ENCODE measurements around the gene CNTNAP2.

DNA sequence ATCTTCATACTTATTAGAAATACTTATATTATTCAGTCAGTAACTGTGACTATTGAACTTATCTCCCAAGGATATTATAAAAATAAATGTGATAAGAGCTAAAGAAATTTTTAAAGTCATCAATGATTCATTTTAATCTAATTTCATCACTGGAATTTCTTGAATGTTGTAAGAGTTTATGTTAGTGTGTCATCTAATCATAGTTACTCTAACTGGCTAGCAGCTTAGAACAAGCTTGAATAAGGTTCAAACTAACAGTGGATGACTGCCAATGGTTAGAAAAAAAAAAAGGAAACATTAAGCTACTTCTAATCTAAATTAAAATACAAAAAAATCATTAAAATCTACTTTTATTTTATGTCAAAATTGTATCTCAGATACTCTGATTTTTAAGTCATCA, 1066.3 kb downstream of the CNTNAP2 start:
- TF ChIP-seq, protein P1, sequence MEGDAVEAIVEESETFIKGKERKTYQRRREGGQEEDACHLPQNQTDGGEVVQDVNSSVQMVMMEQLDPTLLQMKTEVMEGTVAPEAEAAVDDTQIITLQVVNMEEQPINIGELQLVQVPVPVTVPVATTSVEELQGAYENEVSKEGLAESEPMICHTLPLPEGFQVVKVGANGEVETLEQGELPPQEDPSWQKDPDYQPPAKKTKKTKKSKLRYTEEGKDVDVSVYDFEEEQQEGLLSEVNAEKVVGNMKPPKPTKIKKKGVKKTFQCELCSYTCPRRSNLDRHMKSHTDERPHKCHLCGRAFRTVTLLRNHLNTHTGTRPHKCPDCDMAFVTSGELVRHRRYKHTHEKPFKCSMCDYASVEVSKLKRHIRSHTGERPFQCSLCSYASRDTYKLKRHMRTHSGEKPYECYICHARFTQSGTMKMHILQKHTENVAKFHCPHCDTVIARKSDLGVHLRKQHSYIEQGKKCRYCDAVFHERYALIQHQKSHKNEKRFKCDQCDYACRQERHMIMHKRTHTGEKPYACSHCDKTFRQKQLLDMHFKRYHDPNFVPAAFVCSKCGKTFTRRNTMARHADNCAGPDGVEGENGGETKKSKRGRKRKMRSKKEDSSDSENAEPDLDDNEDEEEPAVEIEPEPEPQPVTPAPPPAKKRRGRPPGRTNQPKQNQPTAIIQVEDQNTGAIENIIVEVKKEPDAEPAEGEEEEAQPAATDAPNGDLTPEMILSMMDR (IDR thresholded peaks at IDR 0.05), result no peak
- no peak for TF ChIP-seq POLR2A (IDR thresholded peaks at IDR 0.05)

Data from testis (tissue), 2 donors.